Nucleus accumbens (tissue), 56 donors: ENCODE data around the gene UHRF1.
"Not testable (repeated sequence)": the region's sequence is repeated elsewhere in the genome, so short reads cannot be mapped to it uniquely, and the experiment has no call there.

Source experiments
- DNase-seq, 56 donors: peaks; one replicate each; lab custom pipeline; 2025; lab: John Stamatoyannopoulos, UW

Gene UHRF1

DNA sequence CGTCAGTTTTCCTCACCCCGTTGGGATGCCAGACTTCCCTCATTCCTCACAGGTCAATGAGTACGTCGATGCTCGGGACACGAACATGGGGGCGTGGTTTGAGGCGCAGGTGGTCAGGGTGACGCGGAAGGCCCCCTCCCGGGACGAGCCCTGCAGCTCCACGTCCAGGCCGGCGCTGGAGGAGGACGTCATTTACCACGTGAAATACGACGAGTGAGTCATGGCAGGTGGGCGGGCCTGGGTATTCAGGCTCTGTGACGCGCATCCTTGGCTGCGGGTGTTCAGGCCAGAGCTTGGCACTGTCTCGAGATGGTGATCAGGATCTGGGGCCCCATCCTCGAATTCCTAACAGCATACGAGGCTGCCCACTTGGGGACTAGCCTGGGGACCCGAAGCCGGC lies 21.4 kb downstream of the UHRF1 start:
- DNase-seq: no peak

DNA sequence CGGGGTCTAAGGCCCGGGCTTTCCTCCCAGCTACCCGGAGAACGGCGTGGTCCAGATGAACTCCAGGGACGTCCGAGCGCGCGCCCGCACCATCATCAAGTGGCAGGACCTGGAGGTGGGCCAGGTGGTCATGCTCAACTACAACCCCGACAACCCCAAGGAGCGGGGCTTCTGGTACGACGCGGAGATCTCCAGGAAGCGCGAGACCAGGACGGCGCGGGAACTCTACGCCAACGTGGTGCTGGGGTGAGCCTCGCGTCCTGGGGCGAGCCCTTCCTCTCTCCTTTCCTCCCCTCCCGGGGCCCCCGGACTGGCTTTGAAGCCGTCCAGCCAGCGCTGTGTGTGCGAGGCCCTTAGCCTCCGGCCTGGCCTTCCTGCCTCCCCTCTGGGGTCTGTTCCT lies 23.4 kb downstream of the UHRF1 start:
- no peak for DNase-seq

DNA sequence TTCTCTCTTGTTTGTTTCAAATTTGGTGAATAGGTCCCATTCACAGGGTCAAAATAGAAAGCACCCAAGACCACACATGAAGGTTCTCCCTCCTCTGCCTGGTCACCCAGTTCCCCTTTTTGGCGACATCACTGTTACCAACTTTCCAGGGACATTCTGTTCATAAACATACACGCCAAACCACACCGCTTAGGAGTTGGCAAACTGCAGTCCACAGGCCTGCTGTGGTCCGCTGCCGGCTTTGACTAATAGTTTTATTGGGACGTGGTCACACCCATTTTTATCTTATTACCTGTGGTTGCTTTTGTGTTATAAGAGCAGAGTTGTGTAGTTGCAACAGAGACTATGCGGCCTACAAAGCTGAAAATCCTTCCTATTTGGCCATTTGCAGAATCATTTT lies 24.2 kb downstream of the UHRF1 start:
- peak in 1 of 56 donors; percentile 6 for DNase-seq

DNA sequence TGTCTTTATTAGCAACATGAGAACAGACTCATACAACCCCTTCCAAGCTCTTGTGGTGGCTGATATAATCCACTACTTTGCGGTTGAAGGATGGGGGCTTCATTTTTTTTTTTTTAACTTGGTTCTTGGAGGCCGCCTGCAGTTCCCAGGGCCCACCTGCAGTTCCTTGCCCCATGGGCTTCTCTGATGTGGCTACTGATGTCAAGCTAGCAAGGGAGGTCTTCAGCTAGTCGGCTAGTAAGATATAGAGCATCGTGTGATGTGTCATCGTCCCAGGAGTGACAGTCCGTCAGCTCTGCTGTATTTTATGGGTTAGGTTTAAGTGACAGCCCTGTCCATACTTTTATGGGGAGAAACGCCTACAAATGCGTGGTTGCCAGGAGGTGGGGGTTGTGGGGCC lies 26.1 kb downstream of the UHRF1 start:
- DNase-seq: no peak

DNA sequence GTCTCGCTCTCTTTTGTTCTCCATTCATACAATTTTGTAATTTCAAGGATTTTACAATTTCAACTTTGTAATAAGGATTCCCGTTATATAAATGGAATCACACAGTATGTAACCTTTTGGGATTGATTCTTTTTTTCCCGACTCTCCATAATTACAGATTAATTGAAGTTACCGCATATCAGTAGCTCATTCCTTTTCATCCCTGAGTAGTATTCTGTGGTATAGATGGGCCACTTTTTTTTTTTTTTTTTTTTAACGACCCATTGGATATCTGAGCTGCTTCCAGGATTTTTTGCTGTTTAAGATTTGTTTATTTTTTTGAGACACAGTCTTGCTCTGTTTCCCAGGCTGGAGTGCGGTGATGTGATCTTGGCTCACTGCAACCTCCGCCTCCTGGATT lies 27.8 kb downstream of the UHRF1 start:
- no peak for DNase-seq

DNA sequence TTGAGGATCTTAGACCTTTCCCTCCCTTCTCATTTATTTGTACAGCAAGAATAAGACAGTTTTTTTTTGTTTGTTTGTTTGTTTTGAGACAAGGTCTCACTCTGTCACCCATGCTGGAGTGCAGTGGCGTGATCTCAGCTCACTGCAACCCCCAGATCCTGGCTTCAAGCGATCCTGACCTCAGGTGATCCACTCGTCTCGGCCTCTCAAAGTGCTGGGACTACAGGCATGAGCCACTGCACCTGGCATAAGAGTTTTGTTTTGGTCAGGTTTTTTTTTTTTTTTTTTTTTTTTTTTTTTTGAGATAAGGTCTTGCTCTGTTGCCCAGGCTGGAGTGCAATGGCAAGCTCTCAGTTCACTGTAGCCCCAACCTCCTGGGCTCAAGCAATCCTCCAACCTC lies 29.2 kb downstream of the UHRF1 start:
- DNase-seq: not testable (repeated sequence)

DNA sequence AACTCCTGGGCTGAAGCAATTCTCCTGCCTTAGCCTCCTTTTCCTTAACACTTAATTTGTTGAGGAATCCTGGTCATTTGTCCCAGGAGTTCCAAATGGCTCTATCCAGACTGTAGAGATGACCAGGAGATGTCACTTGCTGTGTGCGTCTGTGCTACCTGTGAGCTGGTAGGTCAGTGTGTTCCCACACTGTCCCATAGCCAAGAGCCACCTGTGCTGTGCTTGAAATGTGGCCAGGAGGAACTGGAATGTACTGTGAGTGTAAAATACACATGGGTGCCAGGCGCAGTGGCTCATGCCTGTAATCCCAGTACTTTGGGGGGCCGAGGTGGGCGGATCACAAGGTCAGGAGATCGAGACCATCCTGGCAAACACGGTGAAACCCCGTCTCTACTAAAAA lies 30.2 kb downstream of the UHRF1 start:
- DNase-seq: no peak

DNA sequence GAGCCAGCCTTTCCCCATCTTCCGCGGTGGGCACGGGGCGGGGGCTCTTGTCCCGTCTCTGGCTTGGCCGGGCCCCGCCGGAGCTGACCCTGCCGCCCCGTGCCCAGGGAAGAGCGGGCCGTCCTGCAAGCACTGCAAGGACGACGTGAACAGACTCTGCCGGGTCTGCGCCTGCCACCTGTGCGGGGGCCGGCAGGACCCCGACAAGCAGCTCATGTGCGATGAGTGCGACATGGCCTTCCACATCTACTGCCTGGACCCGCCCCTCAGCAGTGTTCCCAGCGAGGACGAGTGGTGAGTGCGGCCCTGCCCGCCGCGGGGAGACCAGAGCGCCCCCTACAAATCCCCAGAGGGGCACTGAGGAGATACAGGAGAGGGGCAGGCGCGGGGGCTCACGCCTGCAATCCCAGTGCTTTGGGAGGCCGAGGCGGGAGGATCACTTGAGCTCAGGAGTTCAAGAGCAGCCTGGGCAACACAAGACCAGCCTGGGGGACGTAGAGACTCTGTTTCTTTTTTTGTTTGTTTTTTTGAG lies 32.4 kb downstream of the UHRF1 start:
- DNase-seq: not testable (repeated sequence)

DNA sequence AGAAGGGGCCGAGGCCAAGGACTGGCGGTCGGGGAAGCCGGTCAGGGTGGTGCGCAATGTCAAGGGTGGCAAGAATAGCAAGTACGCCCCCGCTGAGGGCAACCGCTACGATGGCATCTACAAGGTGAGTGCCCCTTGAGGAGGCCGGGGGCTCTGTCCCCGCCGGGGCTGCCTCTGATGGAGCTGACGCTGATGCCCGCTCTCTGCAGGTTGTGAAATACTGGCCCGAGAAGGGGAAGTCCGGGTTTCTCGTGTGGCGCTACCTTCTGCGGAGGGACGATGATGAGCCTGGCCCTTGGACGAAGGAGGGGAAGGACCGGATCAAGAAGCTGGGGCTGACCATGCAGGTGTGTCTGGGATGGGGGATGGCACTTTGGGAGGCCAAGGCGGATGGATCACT lies 41.3 kb downstream of the UHRF1 start:
- DNase-seq: not testable (repeated sequence)

DNA sequence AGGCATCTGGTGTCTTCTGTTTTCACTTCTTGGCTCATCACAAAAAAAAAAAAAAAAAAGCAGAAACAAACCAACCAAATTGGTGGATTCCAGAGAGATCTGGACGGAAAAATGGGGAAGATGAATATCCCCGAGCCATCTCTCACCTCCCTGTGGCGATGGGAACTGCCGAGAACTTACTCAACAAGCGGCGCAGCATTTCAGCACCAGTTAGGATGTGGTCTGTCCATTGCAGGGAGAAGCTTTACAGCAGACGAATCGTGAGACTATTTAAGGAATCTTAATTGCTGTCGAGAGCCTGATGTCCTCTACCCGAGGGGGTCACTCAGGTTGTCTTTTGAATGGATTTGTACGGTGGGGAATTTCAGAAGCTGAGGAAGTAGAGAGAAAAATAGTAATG lies 42.4 kb downstream of the UHRF1 start:
- no peak for DNase-seq

DNA sequence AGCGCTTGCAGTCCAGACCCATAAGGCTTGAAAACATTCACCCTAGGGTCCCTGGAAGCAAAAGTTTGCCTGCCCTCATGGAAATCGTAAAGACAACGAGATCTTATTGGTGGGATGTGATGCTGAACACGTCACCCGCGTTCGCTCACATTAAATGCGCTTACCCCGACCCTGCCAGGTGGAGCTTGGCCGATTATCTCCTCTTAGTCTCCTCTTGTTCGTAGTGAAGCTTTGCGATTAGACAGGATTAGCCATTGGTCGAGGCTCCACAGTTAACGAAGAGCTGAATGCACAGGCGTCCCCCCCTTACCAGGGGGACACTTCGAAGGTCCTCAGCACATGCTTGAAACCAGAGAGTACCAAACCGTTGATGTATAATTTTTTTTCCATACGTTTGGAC lies 43.6 kb downstream of the UHRF1 start:
- no peak for DNase-seq

DNA sequence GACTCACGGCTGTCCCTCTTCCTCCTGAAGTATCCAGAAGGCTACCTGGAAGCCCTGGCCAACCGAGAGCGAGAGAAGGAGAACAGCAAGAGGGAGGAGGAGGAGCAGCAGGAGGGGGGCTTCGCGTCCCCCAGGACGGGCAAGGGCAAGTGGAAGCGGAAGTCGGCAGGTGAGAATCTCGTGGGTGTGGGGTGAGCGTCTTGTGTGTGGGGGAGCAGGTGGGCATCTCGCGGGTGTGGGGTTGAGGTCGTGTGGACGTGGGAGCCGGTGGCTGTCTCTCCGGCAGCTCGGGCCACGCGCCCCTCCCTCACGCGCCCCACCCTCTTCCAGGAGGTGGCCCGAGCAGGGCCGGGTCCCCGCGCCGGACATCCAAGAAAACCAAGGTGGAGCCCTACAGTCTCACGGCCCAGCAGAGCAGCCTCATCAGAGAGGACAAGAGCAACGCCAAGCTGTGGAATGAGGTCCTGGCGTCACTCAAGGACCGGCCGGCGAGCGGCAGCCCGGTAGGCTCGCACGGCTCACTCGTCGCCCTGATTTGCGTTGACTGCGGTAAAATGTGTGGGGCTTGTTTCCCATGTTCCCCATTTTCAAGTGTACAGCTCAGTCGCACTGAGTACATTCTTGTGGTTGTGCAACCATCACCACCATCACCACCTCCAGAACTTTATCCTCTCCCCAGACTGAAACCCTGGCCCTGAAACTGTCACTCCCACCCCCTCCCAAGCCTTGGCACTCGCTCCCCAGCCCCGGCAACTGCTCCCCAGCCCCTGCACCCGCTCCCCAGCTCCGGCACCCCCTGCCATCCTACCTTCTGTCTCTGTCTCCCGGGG lies 45.2 kb downstream of the UHRF1 start:
- not testable (repeated sequence) for DNase-seq

DNA sequence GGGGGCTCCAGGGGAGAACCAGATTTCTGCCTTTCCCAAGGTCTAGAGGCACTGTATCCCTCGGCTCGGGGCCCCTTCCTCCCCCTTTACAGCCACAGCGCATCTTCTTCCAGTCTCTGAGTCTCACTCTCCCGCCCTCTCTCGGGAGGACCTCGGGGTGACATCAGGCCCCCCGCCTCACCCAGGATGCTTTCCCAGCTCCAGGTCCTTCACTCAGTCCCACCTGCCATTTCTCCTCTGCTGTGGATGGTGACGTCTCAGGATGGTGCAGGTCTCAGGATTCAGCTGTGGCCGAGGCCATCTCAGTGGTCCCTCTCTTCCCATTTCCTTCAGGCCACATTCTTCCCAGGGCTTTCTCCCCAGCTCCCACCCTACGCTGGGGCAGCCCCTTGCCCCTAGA lies 46.0 kb downstream of the UHRF1 start:
- no peak for DNase-seq

DNA sequence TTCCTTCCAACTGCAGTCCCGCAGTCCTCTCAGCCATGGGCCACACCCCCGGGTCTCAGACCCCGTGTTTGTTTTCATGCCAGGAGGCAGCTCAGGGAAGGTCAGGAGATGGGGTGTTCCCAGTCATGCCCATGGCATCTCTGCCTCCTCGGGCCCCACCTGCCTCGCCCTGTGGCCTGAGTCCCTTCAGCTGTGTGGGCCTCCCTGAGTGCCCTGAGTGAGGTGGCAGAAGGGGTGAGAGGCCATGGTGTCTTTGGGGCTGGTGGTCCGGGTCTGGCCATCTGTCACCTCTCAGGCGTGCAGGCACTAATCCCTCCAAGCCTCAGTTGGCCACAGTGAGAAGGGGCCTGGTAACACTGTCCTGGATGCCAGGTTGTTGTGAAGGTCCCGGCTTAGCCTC lies 48.7 kb downstream of the UHRF1 start:
- DNase-seq: no peak

DNA sequence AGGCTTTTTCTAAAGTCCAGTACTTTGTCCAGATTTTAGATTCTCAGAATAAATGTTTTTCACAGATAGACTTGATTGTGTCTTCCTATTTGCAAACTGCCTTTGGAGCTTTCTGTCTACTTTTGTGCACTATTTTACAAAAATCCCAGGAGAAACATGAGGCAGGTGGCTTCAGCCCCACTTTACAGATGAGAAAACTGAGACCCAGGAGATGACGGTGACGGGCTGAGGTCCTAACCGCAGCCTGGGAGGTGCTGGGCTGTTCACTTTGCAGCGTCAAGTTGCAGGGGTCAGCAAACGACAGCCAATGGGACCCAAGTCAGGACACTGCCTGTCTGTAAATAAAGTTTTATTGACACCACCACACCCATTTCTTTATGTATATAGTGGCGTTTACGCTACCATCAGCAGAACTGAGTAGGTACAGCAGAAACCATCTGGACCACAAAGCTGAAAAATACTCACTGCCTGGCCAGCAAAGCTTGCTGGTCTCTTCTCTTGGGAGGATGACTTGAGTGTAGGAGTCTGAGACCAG lies 52.9 kb downstream of the UHRF1 start:
- DNase-seq: no peak

DNA sequence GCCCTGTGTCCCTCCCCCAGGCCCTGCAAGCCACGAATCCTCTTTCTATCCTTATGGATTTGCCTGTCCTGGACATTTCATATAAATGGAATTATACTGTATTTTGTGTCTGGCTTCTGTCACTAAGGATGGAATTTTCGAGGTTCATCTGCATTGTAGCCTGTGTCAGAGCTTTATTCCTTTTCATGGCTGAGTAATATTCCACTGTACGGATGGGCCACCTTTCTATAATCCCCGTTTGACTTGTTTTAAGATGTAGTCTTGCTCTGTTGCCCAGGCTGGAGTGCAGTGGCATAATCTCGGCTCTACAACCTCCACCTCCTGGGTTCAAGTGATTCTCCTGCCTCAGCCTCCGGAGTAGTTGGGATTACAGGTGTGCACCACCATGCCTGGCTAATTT lies 55.8 kb downstream of the UHRF1 start:
- DNase-seq: no peak

DNA sequence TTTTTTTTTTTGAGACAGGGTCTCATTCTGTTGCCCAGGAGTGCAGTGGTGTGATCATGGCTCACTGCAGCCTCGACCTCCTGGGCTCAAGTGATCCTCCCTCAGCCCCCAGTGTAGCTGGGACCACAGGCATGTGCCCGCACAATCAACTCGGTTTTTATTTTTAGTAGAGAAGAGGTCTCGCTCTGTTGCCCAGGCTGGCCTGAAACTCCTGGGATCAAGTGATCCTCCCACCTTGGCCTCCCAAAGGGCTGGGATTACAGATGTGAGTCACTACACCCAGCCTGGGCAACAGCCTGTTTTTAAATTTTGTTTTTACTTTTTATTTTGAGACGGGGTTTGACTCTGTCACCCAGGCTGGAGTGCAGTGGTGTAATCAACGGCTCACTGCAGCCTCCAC lies 57.3 kb downstream of the UHRF1 start:
- DNase-seq: no peak

DNA sequence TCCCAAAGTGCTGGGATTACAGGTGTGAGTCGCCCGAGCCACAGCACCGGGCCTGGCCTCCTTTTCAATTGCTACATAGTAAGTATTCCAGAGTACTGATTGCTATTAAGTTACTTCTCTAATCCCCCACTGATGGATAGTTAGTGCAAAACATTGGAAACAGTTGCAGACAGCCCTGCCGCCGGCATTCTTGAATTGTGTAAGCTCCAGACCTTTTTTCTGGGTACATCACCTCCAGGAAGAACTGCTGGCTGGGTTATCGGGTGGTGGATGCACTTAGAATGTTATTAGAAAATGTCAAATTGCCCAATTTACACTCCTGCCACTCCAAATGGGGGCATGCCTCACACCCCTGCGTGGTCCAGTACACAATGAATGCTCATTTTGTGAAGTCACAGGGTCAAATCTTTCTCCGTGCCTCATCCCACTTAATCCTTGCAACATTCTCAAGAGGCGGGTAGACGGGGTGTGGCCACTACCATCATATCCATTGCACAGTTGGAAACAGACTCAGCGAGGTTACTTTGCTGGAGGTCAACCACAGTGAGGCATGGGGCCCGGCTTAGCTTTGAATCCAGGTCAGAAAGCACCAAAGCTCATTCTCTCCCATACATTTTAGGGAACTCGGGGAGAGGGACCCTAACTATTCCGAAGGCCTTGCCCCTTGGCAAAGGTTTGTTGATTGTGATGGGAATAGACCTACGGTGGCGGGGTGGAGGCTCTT lies 58.6 kb downstream of the UHRF1 start:
- DNase-seq: no peak

DNA sequence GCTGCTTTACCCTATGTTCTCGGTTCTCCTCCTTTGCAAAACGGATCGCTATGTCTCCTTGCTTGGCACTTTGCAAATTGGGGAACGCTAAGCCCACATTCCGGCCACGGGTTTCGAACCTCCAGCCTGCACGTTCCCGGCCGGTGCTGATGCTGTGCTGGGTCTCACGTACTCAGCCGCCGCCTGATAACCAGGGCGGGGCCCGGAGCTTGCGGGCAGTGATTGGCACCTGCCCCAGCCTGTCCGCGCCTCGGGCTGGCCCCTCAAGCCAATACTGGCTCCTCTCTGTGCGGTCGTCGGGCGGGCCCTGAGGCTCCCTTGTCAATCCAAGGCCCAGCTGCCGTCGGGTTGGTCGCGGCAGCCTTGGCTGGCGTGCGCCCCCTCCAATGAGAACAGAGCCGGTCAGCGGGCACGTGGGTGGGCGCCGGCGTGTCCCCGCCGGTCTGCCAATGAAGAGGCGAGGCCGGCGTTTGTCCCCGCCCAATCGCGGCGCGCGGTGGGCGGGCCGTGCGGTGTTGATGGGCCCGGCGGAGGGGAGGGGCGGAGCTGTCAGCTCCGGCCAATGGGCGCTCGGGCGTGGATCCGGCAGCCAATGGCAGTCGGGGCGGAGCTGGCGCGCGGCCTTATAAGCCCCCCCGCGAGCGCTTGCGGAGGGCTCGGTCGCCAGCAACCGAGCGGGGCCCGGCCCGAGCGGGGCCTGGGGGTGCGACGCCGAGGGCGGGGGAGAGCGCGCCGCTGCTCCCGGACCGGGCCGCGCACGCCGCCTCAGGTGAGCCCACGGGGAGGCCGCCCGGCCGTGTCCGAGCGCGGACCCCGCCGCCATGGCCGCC lies 59.4 kb downstream of the UHRF1 start, which contains the start of gene KDM4B:
Gene KDM4B, plus strand, starts transcription at position 652 of the 830 bp plus-strand sequence. CDS start 63,778 bp downstream, outside the sequence.
- DNase-seq: peak; percentile 85 to 100 (median 99)

DNA sequence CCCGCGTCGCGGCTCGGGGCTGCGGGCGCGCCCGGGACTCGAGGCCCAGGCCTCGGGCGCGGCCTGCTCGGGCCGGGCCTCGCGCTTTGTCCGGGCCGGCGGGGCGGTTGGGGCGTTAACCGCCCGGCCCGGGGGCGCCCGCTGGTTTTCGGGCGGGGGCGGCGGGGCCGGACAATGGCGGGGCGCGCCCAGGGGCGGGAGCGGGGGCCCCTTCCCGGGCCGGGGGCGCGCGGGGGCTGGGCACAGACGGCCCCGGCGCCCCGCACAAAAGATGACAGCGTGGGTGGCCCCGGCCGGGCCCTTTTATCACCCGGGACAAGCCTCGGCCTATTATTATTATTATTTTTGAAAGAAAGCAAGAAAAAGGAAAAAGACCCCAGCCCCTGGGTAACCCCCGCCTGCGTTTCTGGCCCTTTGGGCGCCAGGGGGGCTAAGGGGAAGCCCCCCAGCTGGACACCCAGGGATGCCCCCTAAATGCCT lies 60.0 kb downstream of the UHRF1 start:
- DNase-seq: no peak
